HG03521 (cell line): ENCODE results near the gene TMEM200B.
"Not testable (repeated sequence)": the region's sequence is repeated elsewhere in the genome, so short reads cannot be mapped to it uniquely, and the experiment has no call there.

Experiments
- ATAC-seq: cut with Tn5 transposase; IDR thresholded peaks from one replicate; pipeline ENCODE4 v1.9.1; 2021; ENCODE audit warnings: mild to moderate bottlenecking, moderate library complexity; ENCODE audit not compliant: unreplicated experiment

TMEM200B gene

DNA sequence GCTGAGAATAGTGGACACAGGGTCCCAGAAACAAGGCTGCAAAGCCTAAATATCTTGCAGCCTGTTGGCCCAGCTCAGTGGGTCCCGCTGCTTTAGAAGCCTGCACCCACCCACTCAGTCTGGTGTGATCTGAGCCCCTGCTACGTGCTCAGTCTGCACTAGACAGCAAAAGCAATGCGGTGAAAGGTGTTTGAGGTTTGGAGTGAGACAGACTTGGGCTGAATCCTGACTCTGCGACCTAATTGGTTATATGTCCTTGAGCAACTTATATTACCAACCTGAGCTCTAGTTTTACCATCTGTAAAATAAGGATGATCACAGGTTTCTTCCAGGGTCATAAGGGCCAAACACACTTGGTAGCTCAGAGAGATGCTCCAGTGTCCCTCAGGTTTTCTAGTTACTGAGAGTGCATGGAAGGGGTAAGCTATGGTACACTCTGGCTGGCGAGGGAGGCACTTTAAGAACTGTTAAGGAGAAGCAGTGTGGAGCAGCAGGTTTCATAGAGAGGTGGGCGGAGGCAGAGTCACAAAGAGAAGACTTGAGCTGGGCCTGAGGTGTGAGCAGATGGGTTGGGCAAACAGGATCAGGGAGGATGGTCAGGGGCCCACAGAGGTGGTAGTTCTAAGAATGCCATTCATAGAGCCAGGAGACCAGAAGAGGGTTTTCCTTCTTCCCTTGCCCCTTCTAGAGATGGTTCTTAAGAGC is 10.1 kb downstream of the TMEM200B start:
- no peak for ATAC-seq

DNA sequence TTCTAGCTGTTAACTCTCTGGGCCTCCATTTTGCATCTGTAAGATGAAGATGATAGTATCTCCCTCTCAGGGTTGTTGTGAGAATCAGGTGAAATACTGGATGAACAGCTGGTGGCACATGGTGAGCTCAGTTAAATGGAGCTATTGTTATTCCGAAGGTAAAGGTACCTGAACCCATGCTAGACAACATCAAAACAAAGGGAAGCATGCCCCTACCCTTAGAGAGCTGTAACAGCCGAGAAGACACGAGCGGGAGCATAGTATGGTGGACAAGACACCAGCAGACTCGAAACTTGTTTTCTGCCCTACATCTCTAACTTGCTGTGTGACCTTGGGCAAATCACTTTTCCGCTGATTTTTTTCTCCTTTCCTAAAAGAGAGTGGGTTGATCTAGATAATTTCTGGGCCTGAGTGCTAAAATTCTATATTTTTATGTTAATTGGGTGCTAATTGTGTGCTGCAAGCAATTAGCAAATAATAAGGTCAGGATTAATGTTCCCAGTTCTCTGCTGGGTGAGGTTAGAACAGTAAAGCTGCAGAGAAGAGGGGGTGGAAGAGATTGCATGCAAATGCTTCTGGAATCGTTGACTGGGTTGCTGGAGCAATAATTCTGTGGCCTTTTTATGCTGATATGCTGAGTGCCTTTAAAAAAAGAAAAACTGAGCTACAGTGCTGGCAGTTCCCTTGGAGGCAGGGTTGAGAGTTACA is 10.8 kb downstream of the TMEM200B start:
- no peak for ATAC-seq

DNA sequence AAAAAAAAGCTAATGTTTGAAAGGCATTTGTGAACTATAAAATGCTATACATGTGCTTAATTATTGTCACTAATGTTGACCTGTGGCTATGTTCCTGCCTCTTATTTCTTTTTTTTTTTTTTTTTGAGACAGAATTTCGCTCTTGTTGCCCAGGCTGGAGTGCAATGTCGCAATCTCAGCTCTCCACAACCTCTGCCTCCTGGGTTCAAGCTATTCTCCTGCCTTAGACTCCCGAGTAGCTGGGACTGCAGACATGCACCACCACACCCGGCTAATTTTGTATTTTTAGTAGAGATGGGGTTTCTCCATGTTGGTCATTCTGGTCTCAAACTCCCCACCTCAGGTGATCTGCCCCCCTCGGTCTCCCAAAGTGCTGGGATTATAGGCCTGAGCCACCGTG is 15.7 kb downstream of the TMEM200B start:
- not testable (repeated sequence) for ATAC-seq

DNA sequence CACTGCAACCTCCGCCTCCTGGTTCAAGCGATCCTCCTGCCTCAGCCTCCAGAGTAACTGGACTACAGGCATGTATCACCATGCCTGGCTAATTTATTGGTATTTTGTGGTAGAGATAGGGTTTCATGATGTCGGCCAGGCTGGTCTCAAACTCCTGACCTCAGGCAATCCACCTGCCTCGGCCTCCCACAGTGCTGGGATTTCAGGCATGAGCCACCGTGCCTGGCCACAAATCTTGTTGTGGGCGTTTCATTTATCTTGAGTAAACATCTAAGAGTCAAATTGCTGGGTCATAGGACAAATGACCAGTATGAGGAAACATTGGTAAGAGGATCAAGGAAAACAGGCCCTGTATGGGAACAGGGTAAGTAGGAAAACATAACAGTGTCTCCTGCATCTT is 17.9 kb downstream of the TMEM200B start:
- ATAC-seq: no peak

DNA sequence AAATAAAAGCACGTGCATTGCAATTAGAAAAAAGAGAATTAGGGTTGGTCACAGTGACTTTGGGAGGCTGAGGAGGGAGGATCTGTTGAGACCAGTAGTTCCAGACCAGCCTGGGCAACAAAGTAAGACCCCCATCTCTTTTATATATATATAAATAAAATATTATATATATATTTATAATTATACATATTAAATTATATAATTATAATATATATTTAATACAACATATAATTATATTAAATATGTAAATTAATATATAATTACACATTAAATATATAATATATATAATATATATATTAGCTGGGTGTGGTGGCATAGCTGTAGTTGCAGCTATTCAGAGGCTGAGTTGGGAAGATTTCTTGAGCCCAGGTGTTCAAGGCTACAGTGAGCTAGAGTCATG is 23.2 kb downstream of the TMEM200B start:
- ATAC-seq: no peak

DNA sequence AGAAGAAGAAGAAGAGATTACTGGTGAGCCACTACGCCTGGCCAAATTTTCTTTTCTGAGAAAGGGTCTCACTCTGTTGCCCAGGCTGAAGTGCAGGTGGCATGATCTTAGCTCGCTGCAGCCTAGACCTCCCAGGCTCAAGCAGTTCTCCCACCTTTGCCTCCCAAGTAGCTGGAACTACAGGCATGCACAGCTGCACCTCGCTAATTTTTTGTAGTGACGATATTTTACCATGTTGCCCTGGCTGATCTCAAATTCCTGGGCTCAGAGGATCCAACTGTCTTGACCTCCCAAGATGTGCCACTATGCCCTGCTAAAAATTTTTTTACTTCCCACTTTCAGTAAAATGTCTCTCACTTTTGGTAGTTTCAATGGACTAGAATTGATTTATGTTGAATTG is 24.4 kb downstream of the TMEM200B start:
- ATAC-seq: no peak

DNA sequence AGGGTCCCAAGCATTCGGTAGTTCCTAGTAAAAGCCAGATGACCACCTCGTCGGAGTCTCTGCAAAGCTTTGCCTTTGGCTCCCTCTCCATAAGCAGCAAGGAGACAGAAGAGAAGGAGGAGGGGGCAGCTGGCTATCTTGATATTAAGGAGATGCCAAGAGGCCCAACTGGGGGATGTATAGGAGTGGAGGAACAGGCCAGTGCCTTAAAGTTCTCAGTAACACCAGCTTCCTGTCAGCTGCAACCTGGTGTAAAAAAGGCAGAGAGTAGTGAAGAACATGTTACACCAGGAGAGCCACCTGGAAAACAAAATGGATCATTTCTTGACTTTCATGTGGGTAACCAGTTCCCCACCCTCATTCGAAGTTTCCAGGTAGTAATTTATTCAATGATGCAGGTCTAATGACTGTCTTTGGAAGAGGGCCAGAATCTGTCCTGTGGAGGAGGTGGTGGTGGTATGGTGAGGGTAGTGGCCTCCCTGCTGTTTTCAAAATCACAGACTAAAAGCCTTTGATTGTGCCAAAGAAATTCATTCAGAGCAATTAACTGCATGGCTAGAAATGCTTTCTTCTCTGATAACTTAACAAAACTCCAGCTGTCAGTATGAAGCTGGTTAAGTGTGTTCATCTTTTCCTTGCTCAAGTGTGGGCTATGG is 27.3 kb downstream of the TMEM200B start:
- ATAC-seq: no peak

DNA sequence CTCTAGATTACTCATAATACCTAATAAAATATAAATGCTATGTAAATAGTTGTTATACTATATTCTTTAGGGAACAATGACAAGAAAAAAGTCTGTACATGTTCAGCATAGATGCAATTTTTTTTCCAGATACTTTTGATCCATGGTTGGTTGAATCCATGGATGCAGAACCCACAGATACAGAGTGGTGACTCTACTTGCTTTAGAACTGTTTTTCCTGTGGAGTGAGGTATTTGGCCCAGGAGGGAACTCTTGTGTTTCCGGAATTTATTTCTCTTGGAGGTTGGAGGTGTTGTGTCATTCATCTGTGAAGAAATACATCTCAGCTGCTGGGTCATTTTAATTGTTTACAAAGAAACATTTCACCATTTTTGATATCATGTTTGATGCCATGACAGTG is 28.7 kb downstream of the TMEM200B start:
- ATAC-seq: no peak

DNA sequence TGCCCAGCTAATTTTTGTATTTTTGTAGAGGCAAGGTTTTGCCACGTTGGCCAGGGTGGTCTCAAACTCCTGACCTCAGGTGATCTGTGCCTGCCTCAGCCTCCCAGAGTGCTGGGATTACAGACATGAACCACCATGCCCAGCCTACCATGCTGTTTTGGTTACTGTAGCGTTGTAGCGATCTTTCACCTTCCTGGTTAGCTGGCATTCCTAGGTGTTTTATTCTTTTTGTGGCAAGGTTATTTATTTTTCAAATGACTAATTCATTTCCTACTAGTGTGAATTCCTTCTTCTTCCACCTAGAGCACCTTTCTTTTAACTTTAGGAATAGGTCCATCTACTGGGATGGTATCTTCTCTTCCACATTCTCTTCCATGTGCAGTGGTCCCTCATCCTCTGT is 29.3 kb downstream of the TMEM200B start:
- no peak for ATAC-seq

DNA sequence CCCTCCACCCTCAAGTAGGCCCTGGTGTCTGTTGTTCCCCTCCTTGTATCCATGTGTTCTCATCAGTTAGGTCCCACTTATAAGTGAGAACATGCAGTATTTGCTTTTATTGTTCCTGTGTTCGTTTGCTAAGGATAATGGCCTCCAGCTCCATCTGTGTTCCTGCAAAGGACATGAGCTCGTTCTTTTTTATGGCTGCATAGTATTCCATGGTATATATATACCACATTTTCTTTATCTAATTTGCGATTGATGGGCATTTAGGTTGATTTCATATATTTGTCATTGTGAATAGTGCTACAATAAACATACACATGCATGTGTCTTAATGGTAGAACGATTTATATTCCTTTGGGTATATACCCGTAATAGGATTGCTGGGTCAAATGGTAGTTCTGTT is 31.0 kb downstream of the TMEM200B start:
- not testable (repeated sequence) for ATAC-seq

DNA sequence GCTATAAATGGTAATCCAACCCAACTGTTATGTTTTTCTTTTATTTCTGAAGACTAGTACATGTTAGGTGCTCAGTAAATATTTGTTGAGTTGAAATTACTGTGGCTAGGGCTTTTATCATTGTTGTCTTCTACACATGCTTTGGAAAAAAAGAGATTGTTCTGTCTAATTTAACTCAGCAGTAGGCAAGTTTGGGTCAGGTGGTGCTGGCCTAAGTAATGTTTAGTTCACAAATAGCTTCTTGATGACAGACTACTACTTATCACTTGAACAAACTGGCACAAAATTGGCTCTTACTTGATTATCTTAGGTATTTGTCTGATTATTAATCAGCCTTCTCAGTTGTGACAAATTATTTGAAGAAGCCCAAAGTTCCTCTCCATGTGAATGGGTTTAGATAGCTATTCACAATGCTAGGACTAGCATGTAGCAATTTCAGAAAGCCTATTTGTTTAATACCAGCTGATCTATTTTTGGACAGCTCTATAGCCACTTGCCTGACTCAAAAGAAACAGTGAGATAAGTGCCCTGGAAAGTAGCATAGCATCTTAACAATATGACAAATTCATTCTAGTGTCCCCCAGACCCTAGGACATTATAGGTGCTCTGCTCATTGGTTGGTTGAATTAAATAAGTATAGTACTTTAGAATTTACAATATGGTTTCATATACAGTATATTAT is 32.6 kb downstream of the TMEM200B start:
- no peak for ATAC-seq

DNA sequence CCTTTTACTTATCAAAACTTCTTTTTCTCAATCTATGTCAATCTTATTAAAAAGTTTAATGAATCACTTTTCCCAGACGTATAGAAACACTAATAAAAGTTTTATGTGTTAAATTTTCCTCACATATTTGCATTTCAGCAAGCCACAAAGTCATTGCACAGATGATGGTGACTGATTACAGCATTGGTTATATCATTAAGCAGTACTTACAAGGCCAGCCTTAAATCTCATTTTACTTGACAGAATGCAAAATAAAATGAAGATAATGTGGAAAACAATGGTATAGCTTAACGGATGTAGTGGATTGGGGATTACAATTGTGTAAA is 39.5 kb downstream of the TMEM200B start:
- ATAC-seq: no peak

DNA sequence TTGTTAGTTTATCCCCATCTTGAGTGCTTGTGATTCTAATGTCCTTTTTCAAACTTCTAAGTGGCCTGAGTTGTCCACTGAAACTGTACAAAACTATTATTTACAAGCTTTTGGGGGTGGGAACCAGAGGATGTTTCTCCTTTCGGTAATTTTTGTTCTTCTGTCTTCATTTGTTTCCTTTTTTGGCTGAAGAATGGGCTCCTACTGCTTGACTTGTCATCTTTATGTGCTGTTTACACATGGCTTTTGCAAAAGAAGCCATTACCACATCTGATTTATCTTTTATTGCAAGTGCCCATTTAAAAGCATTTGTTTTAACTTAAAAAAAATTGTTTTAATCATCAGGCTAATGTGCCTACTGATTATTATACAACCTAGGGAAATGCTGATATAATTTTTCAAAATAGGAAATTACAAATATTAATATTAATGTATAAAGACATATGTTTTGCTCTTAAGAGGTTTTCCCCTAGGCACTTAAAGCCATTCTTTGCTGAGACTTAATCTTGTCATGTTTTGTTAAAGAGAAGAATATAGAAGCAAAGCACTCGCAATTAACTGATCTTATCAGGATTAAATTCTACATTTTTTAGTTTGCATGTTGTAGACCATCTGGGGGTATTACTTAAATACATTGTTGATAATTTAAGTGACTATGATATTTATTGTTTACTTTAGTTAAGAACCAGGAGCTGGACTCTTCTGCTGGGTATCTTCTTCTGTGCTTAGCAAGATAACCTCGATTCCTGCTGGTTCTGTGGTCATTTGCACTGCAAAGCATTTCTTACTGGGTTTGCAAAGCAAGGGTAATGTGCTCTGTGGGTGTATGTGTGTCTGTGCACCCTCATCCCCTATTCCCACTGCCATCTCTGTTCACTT is 40.1 kb downstream of the TMEM200B start:
- no peak for ATAC-seq

DNA sequence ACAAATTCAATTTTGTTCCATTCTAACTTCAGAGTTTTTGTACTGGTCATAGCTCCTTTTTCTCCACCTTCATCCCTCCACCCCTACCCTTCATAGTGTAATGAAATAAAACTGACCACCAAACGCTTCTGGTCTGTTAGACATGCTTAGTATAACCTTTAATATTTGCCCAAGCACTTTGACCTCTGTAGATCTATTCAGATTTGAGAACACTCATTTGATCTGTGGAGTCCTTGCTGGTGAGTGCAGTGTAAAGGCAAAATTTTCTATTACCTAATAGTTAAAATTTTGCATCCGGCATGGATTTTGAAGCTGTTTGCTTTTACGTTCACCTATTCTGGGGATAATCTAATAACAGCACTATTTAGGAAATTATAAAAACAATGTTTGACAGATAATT is 41.2 kb downstream of the TMEM200B start:
- ATAC-seq: no peak

DNA sequence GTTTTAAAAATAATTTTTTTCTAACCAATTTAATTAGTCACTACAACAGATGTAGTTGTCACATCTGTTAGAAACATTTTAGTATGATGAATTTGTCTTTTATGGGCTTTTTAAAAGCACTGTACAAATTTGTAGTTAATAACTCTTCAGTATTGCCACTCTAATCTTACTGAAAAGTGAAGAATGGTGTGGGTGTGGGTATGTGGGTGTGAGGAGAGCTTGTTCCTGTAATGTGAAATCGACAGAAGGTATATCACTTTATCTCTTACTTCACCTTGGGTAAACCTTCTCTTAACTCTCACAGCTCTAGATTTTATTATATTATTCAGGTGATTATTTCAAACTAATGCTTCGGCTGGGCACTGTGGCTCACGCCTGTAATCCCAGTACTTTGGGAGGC is 42.5 kb downstream of the TMEM200B start:
- ATAC-seq: no peak

DNA sequence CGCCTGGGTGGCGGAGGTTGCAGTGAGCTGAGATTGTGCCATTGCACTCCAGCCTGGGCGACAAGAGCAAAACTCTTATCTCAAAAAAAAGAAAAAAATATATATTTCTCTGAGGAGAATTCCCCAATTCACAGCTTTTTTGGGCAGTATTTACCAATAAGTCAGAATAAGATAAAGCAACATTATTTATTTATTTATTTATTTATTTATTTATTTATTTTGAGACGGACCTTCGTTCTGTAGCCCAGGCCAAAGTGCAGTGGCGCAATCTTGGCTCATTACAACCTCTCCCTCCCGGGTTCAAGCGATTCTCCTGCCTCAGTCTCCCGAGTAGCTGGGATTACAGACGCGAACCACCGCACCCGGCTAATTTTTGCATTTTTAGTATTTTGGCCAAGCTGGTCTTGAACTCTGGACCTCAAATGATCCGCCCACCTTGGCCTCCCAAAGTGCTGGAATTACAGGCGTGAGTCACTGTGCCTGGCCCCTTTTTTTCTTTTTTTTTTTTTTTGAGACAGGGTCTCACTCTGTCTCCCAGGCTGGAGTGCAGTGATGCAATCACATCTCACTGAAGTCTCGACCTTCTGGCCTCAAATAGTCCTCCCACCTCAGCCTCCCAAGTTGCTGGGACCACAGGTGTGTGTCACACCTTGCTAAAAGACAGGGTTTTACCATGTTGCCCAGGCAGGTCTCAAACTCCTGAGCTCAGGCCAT is 43.6 kb downstream of the TMEM200B start:
- not testable (repeated sequence) for ATAC-seq

DNA sequence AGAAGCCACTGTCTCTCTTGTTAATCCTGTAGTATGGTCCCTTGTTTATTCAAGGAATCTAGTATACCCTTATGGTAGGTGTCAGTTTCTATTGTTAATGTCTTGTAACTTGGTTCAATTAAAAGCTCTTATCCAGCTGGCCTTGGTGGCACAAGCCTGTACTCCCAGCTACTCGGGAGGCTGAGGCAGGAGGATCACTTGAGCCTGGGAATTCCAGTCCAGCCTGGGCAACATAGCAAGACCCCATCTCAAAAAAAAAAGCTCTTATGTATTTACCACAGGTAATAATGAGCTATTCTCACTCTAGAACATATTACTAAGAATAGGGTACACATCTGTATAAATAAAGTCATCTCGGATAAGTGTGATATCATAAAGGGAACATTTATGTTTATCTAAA is 46.5 kb downstream of the TMEM200B start:
- ATAC-seq: no peak
